GM20000 (cell line): ENCODE measurements around the gene TMEM184C.

Source experiments
- DNase-seq: peaks from one replicate; pipeline ENCODE4 v3.0.0; 2012; ENCODE audit warnings: low spot score
- TF ChIP-seq, protein P1 (sequence below): IDR thresholded peaks from 2 replicates; pipeline ENCODE4 v1.5.1; 2012; ENCODE audit warnings: mild to moderate bottlenecking, control low read depth; ENCODE audit errors: extremely low read depth, missing control alignments

The TMEM184C gene

DNA sequence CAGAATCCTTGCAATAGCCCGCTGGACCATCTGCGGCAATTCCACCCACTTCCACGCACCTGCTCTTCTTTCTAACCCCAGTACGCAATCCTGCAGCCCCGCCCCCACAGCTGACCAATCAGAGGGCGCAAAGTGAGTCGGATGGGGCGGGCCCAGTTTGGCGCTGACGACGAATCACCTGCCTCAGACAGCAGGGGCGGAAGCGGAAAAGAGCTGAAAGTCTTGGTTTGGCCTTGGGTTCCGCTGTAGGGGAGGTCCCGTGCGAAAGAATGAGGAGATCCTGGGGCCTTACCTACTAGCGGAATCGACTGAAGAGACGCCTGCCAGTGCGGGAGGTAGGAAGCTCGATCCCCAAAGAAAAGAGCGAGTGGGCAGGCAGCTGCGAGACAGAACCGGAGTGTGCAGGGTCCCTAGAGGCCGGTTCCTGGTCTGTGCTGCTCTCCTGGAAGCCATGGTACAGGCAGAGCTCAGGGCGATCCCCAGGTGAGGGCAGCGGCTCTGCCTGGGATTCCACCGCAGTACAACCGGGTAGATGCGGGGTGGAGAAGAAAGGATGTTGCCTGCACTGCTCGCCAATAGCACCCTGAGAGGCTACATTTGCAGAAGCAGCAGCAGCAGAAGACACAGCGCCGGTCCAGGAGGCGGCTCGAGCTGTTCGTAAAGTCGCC is at the start of gene TMEM184C:
Gene TMEM184C (plus strand): TSS at position 225 of the 668 bp plus-strand sequence. CDS start 560 bp downstream, outside the sequence.
- TF ChIP-seq, protein P1, sequence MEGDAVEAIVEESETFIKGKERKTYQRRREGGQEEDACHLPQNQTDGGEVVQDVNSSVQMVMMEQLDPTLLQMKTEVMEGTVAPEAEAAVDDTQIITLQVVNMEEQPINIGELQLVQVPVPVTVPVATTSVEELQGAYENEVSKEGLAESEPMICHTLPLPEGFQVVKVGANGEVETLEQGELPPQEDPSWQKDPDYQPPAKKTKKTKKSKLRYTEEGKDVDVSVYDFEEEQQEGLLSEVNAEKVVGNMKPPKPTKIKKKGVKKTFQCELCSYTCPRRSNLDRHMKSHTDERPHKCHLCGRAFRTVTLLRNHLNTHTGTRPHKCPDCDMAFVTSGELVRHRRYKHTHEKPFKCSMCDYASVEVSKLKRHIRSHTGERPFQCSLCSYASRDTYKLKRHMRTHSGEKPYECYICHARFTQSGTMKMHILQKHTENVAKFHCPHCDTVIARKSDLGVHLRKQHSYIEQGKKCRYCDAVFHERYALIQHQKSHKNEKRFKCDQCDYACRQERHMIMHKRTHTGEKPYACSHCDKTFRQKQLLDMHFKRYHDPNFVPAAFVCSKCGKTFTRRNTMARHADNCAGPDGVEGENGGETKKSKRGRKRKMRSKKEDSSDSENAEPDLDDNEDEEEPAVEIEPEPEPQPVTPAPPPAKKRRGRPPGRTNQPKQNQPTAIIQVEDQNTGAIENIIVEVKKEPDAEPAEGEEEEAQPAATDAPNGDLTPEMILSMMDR = no peak
- DNase-seq = peak; percentile 91

DNA sequence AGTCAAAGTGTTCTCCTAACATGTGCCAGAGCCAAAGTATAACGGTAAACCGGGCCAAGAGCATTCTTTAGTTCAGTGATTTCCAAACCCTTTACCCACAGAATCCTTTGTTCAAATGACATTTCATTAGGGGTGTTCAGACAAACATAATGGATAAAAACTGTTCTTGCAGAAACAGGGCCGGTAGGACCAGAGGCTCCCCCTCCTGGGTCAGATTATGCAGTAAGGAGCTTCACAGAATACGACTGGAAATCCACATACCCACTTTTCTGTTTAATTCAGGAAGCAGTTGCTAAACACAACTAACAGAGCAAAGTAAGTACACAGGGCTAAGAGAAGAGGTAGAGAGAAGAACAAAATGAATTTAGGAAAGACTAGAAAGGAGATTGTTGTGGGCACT is 46.6 kb upstream of the TMEM184C start:
- TF ChIP-seq, protein P1 = no peak
- DNase-seq = no peak

DNA sequence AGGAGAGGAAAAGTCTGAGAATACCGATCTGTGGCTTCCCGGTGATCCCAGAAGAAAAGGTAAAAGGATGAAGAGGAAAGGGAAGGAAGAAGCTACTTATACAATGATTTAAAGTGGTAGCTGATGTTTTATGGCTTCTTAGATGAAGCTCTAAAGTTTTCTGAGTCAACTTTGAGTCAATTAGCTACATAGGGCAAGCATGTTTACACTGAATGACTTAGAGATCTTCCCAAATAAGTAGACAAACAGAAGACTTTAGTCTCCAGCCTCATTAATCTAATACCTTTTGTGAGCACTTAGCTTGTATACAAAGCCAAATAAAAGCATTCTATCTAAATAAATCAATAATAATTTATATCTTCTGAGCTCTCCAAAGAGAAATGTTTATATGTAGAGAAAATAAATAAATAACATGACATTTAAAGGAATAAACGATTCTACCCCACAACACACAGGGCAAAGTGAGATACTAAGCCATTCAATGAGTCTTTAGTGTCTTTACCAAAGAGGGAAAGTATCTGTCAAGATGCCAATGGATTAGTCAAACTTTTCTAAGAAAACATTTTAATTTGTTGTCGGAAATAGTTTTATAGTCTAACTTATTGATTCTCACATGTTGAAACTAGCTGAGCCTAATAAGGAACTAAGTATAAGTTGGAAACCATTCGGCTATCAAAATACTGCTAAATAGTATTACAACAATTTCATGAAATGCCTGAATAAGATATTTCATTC is 46.0 kb upstream of the TMEM184C start:
- TF ChIP-seq, protein P1 = no peak
- DNase-seq = no peak

DNA sequence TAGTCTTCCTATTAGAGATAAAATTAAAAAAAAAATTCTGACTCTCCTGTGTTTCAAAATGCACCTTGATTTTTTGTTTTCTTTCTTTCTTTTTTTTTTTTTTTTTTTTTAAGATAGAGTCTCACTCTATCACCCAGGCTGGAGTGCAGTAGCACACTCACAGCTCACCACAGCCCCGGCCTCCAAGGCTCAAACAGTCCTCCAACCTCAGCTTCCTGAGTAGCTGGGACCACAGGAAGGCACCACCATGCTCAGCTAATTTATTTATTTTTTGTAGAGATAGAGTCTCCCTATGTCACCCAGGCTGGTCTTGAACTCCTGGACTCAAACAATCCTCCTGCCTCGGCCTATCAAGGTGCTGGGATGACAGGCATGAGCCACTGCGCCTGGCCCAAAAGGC is 41.1 kb upstream of the TMEM184C start:
- no peak for DNase-seq
- TF ChIP-seq, protein P1 = no peak

DNA sequence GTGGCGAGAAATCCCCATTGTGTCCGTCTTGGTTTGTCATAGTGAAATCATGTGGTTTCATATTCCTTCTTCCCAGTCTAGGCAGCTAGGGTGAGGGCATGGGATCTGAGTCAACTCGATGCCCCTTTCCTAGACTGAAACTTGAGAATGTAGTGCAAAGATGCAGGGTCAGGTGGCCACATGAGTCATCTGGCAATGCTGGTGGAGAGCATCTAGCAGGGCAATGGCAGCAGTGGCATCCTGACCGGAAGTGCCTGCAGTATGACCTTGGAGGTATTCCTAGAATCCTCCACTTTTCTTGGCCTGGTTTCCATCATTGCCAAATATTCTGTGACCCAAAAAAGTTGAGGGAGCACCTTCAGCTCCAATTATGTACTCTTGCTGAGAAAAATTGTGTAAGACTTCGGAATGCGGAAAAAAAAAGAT is 39.1 kb upstream of the TMEM184C start:
- DNase-seq = no peak
- TF ChIP-seq, protein P1 = no peak

DNA sequence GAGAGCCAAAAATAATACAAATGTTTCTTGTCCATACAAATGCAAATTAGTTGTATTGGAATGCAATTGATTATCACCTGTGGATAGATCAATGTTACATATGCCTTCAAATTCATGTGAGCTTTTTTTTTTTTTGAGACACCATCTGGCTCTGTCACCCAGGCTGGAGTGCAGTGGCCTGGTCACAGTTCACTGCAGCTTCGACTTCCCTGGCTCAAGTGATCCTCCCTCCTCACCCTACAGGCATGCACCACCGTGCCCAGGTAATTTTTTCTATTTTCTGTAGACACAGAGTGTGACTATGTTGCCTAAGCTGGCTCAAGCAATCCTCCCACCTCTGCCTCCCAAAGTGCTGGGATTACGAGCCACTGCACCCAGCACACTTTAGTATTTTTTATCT is 38.6 kb upstream of the TMEM184C start:
- no peak for DNase-seq
- TF ChIP-seq, protein P1 = no peak

DNA sequence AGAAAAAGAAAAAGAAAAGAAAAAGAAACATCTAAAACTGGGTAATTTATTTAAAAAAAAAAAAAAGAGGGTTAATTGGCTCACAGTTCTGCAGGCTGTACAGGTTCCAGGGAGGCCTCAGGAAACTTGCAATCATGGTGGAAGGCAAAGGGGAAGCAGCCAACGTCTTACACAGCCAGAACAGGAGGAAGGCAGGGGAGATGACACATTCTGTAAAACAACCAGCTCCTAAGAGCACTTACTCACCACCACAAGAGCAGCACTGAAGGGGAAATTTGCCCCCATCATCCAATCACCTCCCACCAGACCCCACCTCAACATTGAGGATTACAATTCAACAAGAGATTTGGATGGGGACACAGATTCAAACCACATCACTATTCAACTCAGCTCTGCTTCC is 36.8 kb upstream of the TMEM184C start:
- no peak for DNase-seq
- TF ChIP-seq, protein P1 = no peak
